Parathyroid adenoma (tissue), 2 donors: Measurements from ENCODE around the gene MOBP.

Experiments used
- H2AFZ ChIP-seq: fragments of 300-600 bp; sonication (generic); one replicate; pipeline ENCODE4 v1.7.0; 2017; ENCODE audit warnings: antibody characterized with exemption, mild to moderate bottlenecking
- H3K27ac ChIP-seq: fragments of 300-600 bp; sonication (generic); one replicate; pipeline ENCODE4 v1.7.0; 2017
- H3K27me3 ChIP-seq: fragments of 300-600 bp; sonication (generic); one replicate; pipeline ENCODE4 v1.7.0; 2017; ENCODE audit warnings: low read length; ENCODE audit not compliant: control insufficient read depth, insufficient read depth
- H3K36me3 ChIP-seq: fragments of 300-600 bp; sonication (generic); one replicate; pipeline ENCODE4 v1.7.0; 2017; ENCODE audit warnings: low read length; ENCODE audit not compliant: control insufficient read depth, insufficient read depth
- H3K4me1 ChIP-seq: fragments of 300-600 bp; sonication (generic); one replicate; pipeline ENCODE4 v1.7.0; 2017; ENCODE audit warnings: control low read depth
- H3K4me2 ChIP-seq: fragments of 300-600 bp; sonication (generic); one replicate; pipeline ENCODE4 v1.7.0; 2017; ENCODE audit warnings: low read length
- H3K4me3 ChIP-seq: fragments of 300-600 bp; sonication (generic); one replicate; pipeline ENCODE4 v1.7.0; 2017; ENCODE audit warnings: low read depth, low read length
- H3K79me2 ChIP-seq: fragments of 300-600 bp; sonication (generic); one replicate; pipeline ENCODE4 v1.7.0; 2017; ENCODE audit warnings: control low read depth
- H3K9ac ChIP-seq: fragments of 300-600 bp; sonication (generic); one replicate; pipeline ENCODE4 v1.7.0; 2017; ENCODE audit warnings: mild to moderate bottlenecking
- H3K9me3 ChIP-seq: fragments of 300-600 bp; sonication (generic); one replicate; pipeline ENCODE4 v1.7.0; 2017; ENCODE audit warnings: low read length; ENCODE audit not compliant: control insufficient read depth
- TF ChIP-seq, protein P1 (sequence below): fragments of 300-600 bp; sonication (generic); IDR thresholded peaks from one replicate; pipeline ENCODE4 v1.7.0; 2017; ENCODE audit warnings: antibody characterized with exemption, mild to moderate bottlenecking
- donor health status: primary hyperparathyroidism.

Gene MOBP

DNA sequence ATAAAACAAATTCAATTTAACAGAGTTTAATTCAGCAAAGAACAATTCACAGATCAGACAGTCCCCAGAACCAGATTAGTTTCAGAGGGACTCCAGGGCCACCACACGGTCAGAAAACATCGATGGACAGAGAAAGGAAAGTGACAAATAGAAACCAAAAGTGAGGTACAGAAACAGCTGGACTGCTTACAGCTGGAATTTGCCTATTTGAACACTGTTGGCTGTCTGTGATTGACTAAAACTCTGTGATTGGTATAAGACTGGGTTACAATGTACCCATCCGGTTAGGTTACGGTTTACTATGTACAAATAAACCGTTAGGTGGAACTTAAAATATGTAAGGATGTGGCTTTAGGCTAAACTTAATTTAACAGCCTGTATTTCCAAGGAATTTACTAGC, 30.3 kb downstream of the MOBP start:
- no peak overlapping the region for H2AFZ ChIP-seq
- no peak overlapping the region for H3K9ac ChIP-seq
- no peak overlapping the region for H3K27ac ChIP-seq
- TF ChIP-seq, protein P1, sequence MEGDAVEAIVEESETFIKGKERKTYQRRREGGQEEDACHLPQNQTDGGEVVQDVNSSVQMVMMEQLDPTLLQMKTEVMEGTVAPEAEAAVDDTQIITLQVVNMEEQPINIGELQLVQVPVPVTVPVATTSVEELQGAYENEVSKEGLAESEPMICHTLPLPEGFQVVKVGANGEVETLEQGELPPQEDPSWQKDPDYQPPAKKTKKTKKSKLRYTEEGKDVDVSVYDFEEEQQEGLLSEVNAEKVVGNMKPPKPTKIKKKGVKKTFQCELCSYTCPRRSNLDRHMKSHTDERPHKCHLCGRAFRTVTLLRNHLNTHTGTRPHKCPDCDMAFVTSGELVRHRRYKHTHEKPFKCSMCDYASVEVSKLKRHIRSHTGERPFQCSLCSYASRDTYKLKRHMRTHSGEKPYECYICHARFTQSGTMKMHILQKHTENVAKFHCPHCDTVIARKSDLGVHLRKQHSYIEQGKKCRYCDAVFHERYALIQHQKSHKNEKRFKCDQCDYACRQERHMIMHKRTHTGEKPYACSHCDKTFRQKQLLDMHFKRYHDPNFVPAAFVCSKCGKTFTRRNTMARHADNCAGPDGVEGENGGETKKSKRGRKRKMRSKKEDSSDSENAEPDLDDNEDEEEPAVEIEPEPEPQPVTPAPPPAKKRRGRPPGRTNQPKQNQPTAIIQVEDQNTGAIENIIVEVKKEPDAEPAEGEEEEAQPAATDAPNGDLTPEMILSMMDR, result no peak
- H3K36me3 ChIP-seq, result no peaks in the 10 kb centered on the region
- no peaks in the 10 kb centered on the region for H3K9me3 ChIP-seq
- H3K27me3 ChIP-seq, result no peaks in the 10 kb centered on the region
- no peak overlapping the region for H3K4me3 ChIP-seq
- H3K79me2 ChIP-seq, result no peaks in the 10 kb centered on the region
- H3K4me2 ChIP-seq, result no peak overlapping the region
- no peaks in the 10 kb centered on the region for H3K4me1 ChIP-seq

DNA sequence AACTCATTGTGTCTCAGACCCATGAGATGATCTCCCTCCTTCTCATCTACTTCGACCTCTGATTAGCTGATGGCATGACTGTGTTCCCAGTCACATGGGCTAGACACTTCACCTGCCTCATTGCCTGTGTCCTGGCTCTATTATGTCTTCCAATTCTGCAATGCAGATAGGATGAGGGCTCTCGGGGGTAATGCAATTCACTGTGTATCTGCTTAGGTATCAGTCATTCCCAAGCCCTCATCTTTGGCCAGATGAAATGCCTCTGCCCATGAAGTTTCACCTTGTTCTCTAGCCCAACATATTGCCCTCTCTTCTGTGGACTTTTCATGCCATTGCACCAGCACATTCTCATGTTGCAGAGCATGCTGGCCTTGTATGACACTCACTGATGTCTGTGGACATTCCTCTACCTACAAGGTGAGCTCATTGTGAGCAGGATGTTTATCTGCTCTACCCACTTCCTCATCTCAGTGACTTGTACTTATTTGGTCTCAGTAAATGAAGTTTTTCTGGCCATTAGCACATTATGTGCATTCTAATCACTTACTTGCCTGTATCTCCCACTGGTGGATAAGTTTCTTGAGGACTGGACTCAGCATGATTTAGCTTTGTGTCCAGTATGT, 32.3 kb downstream of the MOBP start:
- no peak overlapping the region for H3K4me3 ChIP-seq
- no peaks in the 10 kb centered on the region for H3K36me3 ChIP-seq
- H3K27ac ChIP-seq, result no peak overlapping the region
- no peak overlapping the region for H3K9ac ChIP-seq
- TF ChIP-seq, protein P1, result no peak
- H3K27me3 ChIP-seq, result no peaks in the 10 kb centered on the region
- peak overlapping the region; percentile 17 for H2AFZ ChIP-seq
- no peaks in the 10 kb centered on the region for H3K79me2 ChIP-seq
- no peaks in the 10 kb centered on the region for H3K9me3 ChIP-seq
- no peak overlapping the region for H3K4me2 ChIP-seq
- H3K4me1 ChIP-seq, result no peaks in the 10 kb centered on the region

DNA sequence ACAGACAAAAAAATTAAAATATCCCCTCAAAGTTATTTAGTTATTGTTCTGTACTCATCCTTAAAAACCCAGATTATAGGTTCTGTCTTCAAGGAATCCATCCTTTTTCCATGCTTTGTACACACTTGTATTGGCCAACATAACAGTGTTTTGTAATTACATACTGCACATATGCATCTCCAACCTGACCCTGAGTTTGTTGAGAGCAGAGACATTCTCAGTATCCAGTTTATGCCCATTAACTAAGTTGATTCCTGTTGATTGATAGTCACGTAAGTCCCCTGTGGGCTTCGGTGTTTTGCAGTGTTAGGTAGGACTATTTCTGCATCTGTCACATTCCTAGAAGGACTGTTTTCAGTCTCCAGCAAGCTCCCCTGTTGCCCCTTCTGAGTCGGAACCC, 33.6 kb downstream of the MOBP start:
- no peak overlapping the region for H3K4me3 ChIP-seq
- H3K79me2 ChIP-seq, result no peaks in the 10 kb centered on the region
- no peaks in the 10 kb centered on the region for H3K9me3 ChIP-seq
- H3K4me2 ChIP-seq, result no peak overlapping the region
- H3K27ac ChIP-seq, result no peak overlapping the region
- no peaks in the 10 kb centered on the region for H3K36me3 ChIP-seq
- H2AFZ ChIP-seq, result no peak overlapping the region
- no peaks in the 10 kb centered on the region for H3K27me3 ChIP-seq
- TF ChIP-seq, protein P1, result no peak
- no peak overlapping the region for H3K9ac ChIP-seq
- no peaks in the 10 kb centered on the region for H3K4me1 ChIP-seq

DNA sequence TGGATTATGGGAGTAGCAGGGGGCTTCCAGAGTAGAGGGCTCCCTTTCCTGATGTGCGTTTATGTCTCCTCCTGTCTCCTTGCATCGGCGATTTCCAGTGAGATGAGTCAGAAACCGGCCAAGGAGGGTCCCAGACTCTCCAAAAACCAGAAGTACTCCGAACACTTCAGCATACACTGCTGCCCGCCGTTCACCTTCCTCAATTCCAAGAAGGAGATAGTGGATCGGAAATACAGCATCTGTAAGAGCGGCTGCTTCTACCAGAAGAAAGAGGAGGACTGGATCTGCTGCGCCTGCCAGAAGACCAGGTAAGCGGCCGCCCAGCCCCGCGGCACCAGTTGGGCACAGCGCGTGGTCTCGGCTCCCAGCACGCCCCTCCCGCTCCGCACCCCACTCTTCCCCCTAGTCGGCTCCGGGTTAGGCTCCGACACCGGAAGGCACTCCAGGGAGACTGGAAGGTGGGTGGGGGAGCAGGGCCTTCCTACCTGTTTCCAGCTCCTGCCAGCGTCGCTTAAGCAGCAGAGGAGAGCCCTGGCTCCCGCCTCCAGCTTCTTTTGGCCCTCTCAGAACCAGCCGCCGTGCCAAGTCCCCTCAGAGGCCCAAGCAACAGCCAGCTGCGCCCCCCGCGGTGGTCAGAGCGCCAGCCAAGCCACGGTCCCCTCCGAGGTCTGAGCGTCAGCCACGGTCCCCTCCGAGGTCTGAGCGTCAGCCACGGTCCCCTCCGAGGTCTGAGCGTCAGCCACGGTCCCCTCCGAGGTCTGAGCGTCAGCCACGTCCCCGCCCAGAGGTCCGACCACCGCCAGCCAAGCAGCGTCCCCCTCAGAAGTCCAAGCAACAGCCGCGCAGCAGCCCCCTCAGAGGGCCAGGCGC, 34.7 kb downstream of the MOBP start:
- no peak overlapping the region for H3K9ac ChIP-seq
- H3K4me3 ChIP-seq, result no peak overlapping the region

More for the DNA sequence above, 34.7 kb downstream of the MOBP start:
- TF ChIP-seq, protein P1, result no peak
- Histone ChIP-seq H3K9me3 (no peaks in the 10 kb centered on the region), H3K27ac (no peak overlapping the region), H3K4me1 (no peaks in the 10 kb centered on the region), H3K36me3 (no peaks in the 10 kb centered on the region), H3K27me3 (no peaks in the 10 kb centered on the region), H2AFZ (peak overlapping the region; percentile 70), H3K4me2 (peak overlapping the region; percentile 14), H3K79me2 (no peaks in the 10 kb centered on the region)
